Naive thymus-derived CD8-positive, alpha-beta T cell (primary cell): ENCODE results near the gene SDK2. TPM values are rescaled to one million over a fixed set of nuclear protein-coding genes. Genes with fewer than 3 reads are reported as not detected.

Experiments
- ATAC-seq, 2 donors: fragments of 150-1000 bp; cut with Tn5 transposase in 1 of 2; sonication (Bioruptor Pico), chemical (Tn5 transposase) in 1 of 2; 1 replicate in 1 of 2; 2 replicates in 1 of 2; pipeline ENCODE4 v1.10.0; 2021; ENCODE audit warnings: mild to moderate bottlenecking in 2 of 2, moderate library complexity in 2 of 2
- POLR2A ChIA-PET: fragments of 350-600 bp; sonication (Branson Sonifier 250); formaldehyde crosslinking; loops from one replicate; lab custom pipeline; 2021; ENCODE audit warnings: antibody characterized with exemption; lab: Charles Lee
- DNase-seq, 10 donors: peaks; one replicate each; pipeline versions ENCODE4 v3.0.0 to v3.0.0-alpha.2; 2020 to 2022
- H3K27ac Mint-ChIP-seq, 10 donors: one replicate each; pipeline ENCODE4 v1.8.0; 2020 to 2022; ENCODE audit warnings: mild to moderate bottlenecking in 10 of 10, mixed read lengths in 10 of 10, moderate library complexity in 4 of 10, inconsistent platforms in 1 of 10
- H3K27me3 Mint-ChIP-seq, 5 donors: one replicate each; pipeline ENCODE4 v1.8.0; 2021 to 2022; ENCODE audit warnings: mixed read lengths in 5 of 5
- H3K36me3 Mint-ChIP-seq, 3 donors: one replicate each; pipeline ENCODE4 v1.8.0; 2020 to 2022; ENCODE audit warnings: mixed read lengths in 3 of 3, mild to moderate bottlenecking in 2 of 3, inconsistent platforms in 1 of 3
- H3K4me1 Mint-ChIP-seq, 4 donors: one replicate each; pipeline ENCODE4 v1.8.0; 2021 to 2022; ENCODE audit warnings: mixed read lengths in 4 of 4
- H3K4me3 Mint-ChIP-seq, 10 donors: one replicate each; pipeline ENCODE4 v1.8.0; 2020 to 2022; ENCODE audit warnings: mild to moderate bottlenecking in 10 of 10, mixed read lengths in 10 of 10, moderate library complexity in 6 of 10, inconsistent platforms in 1 of 10
- H3K9me3 Mint-ChIP-seq, 9 donors: one replicate each; pipeline ENCODE4 v1.8.0; 2020 to 2022; ENCODE audit warnings: mixed read lengths in 9 of 9, mild to moderate bottlenecking in 3 of 9, inconsistent platforms in 1 of 9, moderate library complexity in 1 of 9
- polyA plus RNA-seq, 3 donors: library from polyadenylated mRNA; unstranded; fragments of 300-500 nt; fragmentation: Illumina TruSeq; gene quantifications; one replicate each; pipeline ENCODE4 v1.2.3, GENCODE V29; 2021
- total RNA-seq, 8 experiments: library from RNA in 2 of 8; stranded (reverse) in 2 of 8; gene quantifications; one replicate each; pipeline ENCODE4 v1.2.3 and lab custom pipeline; 2021 to 2026

SDK2 gene
- total and polyA plus RNA-seq, 5 experiments from 2014 or later = 0.27 to 11.3 (median 4.2) TPM

- no peak for DNase-seq
- H3K4me3 Mint-ChIP-seq = no peak overlapping the region
- POLR2A ChIA-PET = no interaction called here
Observed at GRCh38 chr17:73625991-73626673, 18.1 kb downstream of the SDK2 start.

GRCh38 chr17:73625006-73625405 lies 19.2 kb downstream of the SDK2 start:
- no peak for ATAC-seq

More at GRCh38 chr17:73625991-73626673, 18.1 kb downstream of the SDK2 start:
- Mint-ChIP-seq H3K27ac (peak overlapping the region in 1 of 10 donors; percentile 13), H3K4me1 (peaks cover 2 to 25% (median 9%) of the 10 kb centered on the region in 4 donors), H3K36me3 (no peaks in the 10 kb centered on the region), H3K27me3 (no peaks in the 10 kb centered on the region), H3K9me3 (no peaks in the 10 kb centered on the region)
- ATAC-seq = no peak

DNA sequence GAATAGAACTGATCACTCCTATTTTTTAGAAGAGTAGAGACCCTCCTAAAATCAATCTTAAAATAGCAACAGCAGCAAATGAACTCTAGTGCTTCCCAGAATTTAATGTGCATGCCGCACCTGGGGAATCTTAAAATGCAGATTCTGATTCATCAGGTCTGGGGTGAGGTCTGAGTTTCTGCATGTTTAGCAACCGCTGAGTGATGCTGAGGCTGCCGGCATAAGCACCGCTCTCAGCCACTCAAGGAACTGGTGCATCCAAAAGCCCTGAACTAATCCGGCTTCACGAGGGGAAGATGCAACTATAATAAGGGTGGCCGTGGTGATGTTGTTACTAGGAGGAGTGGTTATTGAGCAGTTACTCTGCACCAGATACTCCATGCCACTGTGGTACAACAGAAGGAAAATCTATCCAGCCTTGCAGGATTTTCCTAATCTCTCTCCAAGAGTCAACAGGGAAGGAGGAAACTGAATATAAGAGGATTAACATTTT lies 19.7 kb downstream of the SDK2 start:
- POLR2A ChIA-PET = interaction anchor here (0.6 kb wide), 1 partner anchor 341 kb away, joined by 4 read pairs; no protein-coding TSS in a partner anchor
- Mint-ChIP-seq H3K4me1 (peaks cover 2 to 32% (median 14%) of the 10 kb centered on the region in 4 donors), H3K9me3 (peaks cover 0 to 5% (median 0%) of the 10 kb centered on the region in 9 donors), H3K27ac (peak overlapping the region in 4 of 10 donors; percentile 25 to 54 (median 29)), H3K36me3 (peaks cover 0 to 4% (median 2%) of the 10 kb centered on the region in 3 donors), H3K4me3 (no peak overlapping the region), H3K27me3 (no peaks in the 10 kb centered on the region)
- DNase-seq = no peak
- ATAC-seq = no peak

More at GRCh38 chr17:73625006-73625405, 19.2 kb downstream of the SDK2 start:
- POLR2A ChIA-PET = no interaction called here
- Mint-ChIP-seq H3K9me3 (peaks cover 0 to 2% (median 0%) of the 10 kb centered on the region in 9 donors), H3K27me3 (no peaks in the 10 kb centered on the region), H3K27ac (peak overlapping the region in 3 of 10 donors; percentile 25 to 54 (median 33)), H3K4me3 (no peak overlapping the region), H3K36me3 (peaks cover 0 to 2% (median 0%) of the 10 kb centered on the region in 3 donors), H3K4me1 (peaks cover 2 to 32% (median 14%) of the 10 kb centered on the region in 4 donors)
- DNase-seq = no peak

- Mint-ChIP-seq H3K36me3 (peaks cover 0 to 10% (median 7%) of the 10 kb centered on the region in 3 donors), H3K4me1 (peaks cover 2 to 25% (median 14%) of the 10 kb centered on the region in 4 donors), H3K4me3 (no peak overlapping the region), H3K9me3 (peaks cover 0 to 10% (median 4%) of the 10 kb centered on the region in 9 donors), H3K27ac (no peak overlapping the region), H3K27me3 (no peaks in the 10 kb centered on the region)
- POLR2A ChIA-PET = no interaction called here
- no peak for ATAC-seq
- no peak for DNase-seq
Observed at GRCh38 chr17:73623818-73624217, 20.4 kb downstream of the SDK2 start.

GRCh38 chr17:73623247-73623646 lies 21.0 kb downstream of the SDK2 start:
- peaks cover 0 to 10% (median 4%) of the 10 kb centered on the region in 9 donors for H3K9me3 Mint-ChIP-seq
- no peak for DNase-seq
- peaks cover 0 to 12% (median 7%) of the 10 kb centered on the region in 3 donors for H3K36me3 Mint-ChIP-seq
- POLR2A ChIA-PET = no interaction called here
- H3K4me3 Mint-ChIP-seq = no peak overlapping the region
- peak overlapping the region in 1 of 10 donors; percentile 46 for H3K27ac Mint-ChIP-seq
- no peaks in the 10 kb centered on the region for H3K27me3 Mint-ChIP-seq
- H3K4me1 Mint-ChIP-seq = peaks cover 2 to 19% (median 14%) of the 10 kb centered on the region in 4 donors
- no peak for ATAC-seq

- no peak for DNase-seq
- peaks cover 0 to 10% (median 4%) of the 10 kb centered on the region in 9 donors for H3K9me3 Mint-ChIP-seq
Observed at GRCh38 chr17:73622381-73622780, 21.9 kb downstream of the SDK2 start.

GRCh38 chr17:73621685-73622084 lies 22.6 kb downstream of the SDK2 start:
- POLR2A ChIA-PET = interaction anchor here (0.9 kb wide), 1 partner anchor 29 kb away, joined by 3 read pairs; no protein-coding TSS in a partner anchor
- no peak for ATAC-seq
- no peak overlapping the region for H3K27ac Mint-ChIP-seq
- peaks cover 4 to 25% (median 17%) of the 10 kb centered on the region in 4 donors for H3K4me1 Mint-ChIP-seq
- no peak overlapping the region for H3K4me3 Mint-ChIP-seq
- no peaks in the 10 kb centered on the region for H3K27me3 Mint-ChIP-seq
- peaks cover 0 to 12% (median 7%) of the 10 kb centered on the region in 3 donors for H3K36me3 Mint-ChIP-seq
- peaks cover 0 to 10% (median 5%) of the 10 kb centered on the region in 9 donors for H3K9me3 Mint-ChIP-seq
- DNase-seq = no peak

More at GRCh38 chr17:73622381-73622780, 21.9 kb downstream of the SDK2 start:
- POLR2A ChIA-PET = no interaction called here
- Mint-ChIP-seq H3K27me3 (no peaks in the 10 kb centered on the region), H3K4me3 (no peak overlapping the region), H3K4me1 (peaks cover 2 to 22% (median 14%) of the 10 kb centered on the region in 4 donors), H3K36me3 (peaks cover 0 to 12% (median 7%) of the 10 kb centered on the region in 3 donors), H3K27ac (no peak overlapping the region)
- ATAC-seq = no peak

DNA sequence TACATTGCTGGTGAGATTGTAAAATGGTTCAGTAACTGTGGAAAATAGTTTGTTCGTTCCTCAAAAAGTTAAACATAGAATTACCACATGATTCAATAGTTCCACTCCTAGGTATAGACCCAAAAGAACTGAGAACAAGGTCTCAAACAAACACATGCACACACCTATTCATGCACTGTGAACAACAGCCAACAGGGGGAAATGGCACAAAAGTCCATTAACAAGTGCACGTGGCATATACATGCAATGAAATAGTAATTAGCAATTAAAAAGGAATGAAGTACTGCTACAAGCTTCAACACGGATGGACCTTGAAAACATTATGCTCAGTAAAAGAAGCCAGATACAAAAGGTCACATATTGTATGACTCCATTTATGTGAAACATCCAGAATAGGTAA lies 23.8 kb downstream of the SDK2 start:
- no peak for ATAC-seq
- no peak for DNase-seq
- no peaks in the 10 kb centered on the region for H3K27me3 Mint-ChIP-seq
- H3K4me3 Mint-ChIP-seq = no peak overlapping the region
- peaks cover 9 to 36% (median 25%) of the 10 kb centered on the region in 4 donors for H3K4me1 Mint-ChIP-seq
- H3K9me3 Mint-ChIP-seq = peaks cover 0 to 10% (median 5%) of the 10 kb centered on the region in 9 donors
- H3K27ac Mint-ChIP-seq = peak overlapping the region in 1 of 10 donors; percentile 46
- H3K36me3 Mint-ChIP-seq = peaks cover 0 to 12% (median 7%) of the 10 kb centered on the region in 3 donors
- POLR2A ChIA-PET = interaction anchor here (0.7 to 1.5 kb wide), 2 partner anchors 29 to 40 kb away, joined by 3 to 4 read pairs; no protein-coding TSS in a partner anchor

DNA sequence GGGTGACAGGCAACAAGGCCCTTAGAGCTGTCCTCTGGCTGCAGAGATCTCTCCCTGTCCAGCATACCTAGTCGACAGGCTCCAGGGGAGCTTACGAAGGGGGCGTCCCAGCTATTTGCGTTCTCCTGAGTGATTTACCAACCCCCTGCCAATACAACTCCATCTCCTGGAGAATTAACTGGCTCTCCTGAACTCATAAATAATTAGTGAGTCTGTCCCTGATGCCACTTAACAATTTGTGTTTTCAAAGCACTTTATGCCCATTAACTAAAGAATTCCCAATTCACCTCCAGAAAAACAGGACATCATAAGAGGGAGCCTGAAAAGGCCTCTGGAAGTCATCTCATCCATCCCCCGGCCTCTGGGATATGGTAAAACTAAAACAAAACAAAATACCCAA lies 26.7 kb downstream of the SDK2 start:
- Mint-ChIP-seq H3K27me3 (no peaks in the 10 kb centered on the region), H3K4me1 (peaks cover 8 to 27% (median 18%) of the 10 kb centered on the region in 4 donors), H3K9me3 (peaks cover 0 to 10% (median 5%) of the 10 kb centered on the region in 9 donors), H3K4me3 (no peak overlapping the region), H3K27ac (peak overlapping the region in 4 of 10 donors; percentile 45 to 69 (median 48)), H3K36me3 (peaks cover 0 to 12% (median 7%) of the 10 kb centered on the region in 3 donors)
- no peak for ATAC-seq
- POLR2A ChIA-PET = no interaction called here
- no peak for DNase-seq

DNA sequence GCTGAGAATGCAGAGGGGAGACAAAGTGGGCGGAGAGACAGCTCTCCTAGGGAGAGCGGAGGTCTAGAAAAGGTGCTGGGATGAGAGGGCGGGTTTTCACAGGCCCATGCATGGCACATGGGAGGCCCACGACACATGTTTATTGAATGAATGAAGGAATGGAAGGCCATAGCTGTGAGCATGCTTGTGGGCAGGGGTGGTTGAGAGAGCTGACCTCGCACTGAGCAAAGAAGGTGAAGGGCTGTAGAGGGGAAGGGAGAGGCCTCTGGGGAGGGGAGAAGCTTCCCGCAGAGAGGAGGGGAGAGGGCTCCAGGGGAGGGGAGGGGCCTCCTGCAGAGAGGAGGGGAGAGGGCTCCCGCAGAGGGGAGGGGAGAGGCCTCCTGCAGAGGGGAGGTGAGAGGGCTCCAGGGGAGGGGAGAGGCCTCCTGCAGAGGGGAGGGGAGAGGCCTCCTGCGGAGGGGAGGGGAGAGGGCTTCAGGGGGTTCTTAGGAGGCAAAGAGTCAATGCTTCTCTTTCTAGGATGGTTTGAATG lies 27.3 kb downstream of the SDK2 start:
- Mint-ChIP-seq H3K27me3 (no peaks in the 10 kb centered on the region), H3K4me3 (no peak overlapping the region), H3K9me3 (peaks cover 0 to 10% (median 5%) of the 10 kb centered on the region in 9 donors), H3K4me1 (peaks cover 8 to 29% (median 18%) of the 10 kb centered on the region in 4 donors), H3K36me3 (peaks cover 0 to 12% (median 7%) of the 10 kb centered on the region in 3 donors), H3K27ac (peak overlapping the region in 4 of 10 donors; percentile 13 to 88 (median 56))
- POLR2A ChIA-PET = no interaction called here
- no peak for ATAC-seq
- DNase-seq = no peak

- Mint-ChIP-seq H3K4me1 (peaks cover 8 to 29% (median 18%) of the 10 kb centered on the region in 4 donors), H3K36me3 (peaks cover 0 to 12% (median 7%) of the 10 kb centered on the region in 3 donors)
Observed at GRCh38 chr17:73616120-73616872, 27.9 kb downstream of the SDK2 start.

GRCh38 chr17:73614256-73614655 lies 30.0 kb downstream of the SDK2 start:
- Mint-ChIP-seq H3K36me3 (peaks cover 0 to 5% (median 2%) of the 10 kb centered on the region in 3 donors), H3K4me1 (peaks cover 9 to 24% (median 14%) of the 10 kb centered on the region in 4 donors), H3K9me3 (peaks cover 0 to 3% (median 2%) of the 10 kb centered on the region in 9 donors), H3K27ac (peak overlapping the region in 1 of 10 donors; percentile 20), H3K27me3 (no peaks in the 10 kb centered on the region), H3K4me3 (no peak overlapping the region)
- POLR2A ChIA-PET = interaction anchor here (1.1 kb wide), 1 partner anchor 24 kb away, joined by 3 read pairs; no protein-coding TSS in a partner anchor
- no peak for ATAC-seq
- DNase-seq = no peak

More at GRCh38 chr17:73616120-73616872, 27.9 kb downstream of the SDK2 start:
- Mint-ChIP-seq H3K4me3 (no peak overlapping the region), H3K27ac (peak overlapping the region in 4 of 10 donors; percentile 13 to 88 (median 56)), H3K27me3 (no peaks in the 10 kb centered on the region), H3K9me3 (peaks cover 0 to 10% (median 5%) of the 10 kb centered on the region in 9 donors)
- no peak for DNase-seq
- POLR2A ChIA-PET = no interaction called here
- ATAC-seq = no peak
